ENCODE results near the gene PDK2.

GRCh38 chr17:50114849-50115357, 19.8 kb downstream of the PDK2 start:
- no peak for TF ChIP-seq POLR2A (IDR thresholded peaks at IDR 0.05)
- TF ChIP-seq, protein P1, sequence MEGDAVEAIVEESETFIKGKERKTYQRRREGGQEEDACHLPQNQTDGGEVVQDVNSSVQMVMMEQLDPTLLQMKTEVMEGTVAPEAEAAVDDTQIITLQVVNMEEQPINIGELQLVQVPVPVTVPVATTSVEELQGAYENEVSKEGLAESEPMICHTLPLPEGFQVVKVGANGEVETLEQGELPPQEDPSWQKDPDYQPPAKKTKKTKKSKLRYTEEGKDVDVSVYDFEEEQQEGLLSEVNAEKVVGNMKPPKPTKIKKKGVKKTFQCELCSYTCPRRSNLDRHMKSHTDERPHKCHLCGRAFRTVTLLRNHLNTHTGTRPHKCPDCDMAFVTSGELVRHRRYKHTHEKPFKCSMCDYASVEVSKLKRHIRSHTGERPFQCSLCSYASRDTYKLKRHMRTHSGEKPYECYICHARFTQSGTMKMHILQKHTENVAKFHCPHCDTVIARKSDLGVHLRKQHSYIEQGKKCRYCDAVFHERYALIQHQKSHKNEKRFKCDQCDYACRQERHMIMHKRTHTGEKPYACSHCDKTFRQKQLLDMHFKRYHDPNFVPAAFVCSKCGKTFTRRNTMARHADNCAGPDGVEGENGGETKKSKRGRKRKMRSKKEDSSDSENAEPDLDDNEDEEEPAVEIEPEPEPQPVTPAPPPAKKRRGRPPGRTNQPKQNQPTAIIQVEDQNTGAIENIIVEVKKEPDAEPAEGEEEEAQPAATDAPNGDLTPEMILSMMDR (IDR thresholded peaks at IDR 0.05) = peak in 2 of 4 experiments; percentile 31 to 43
